NCI-H345 treated with DMSO at 0.1 percent for 48 hours (cell line): Measurements from ENCODE around the gene SLC39A11.

Source experiments
- DNase-seq: peaks from one replicate; lab custom pipeline; 2025; ENCODE audit not compliant: unreplicated experiment; lab: John Stamatoyannopoulos, UW

SLC39A11 gene

DNA sequence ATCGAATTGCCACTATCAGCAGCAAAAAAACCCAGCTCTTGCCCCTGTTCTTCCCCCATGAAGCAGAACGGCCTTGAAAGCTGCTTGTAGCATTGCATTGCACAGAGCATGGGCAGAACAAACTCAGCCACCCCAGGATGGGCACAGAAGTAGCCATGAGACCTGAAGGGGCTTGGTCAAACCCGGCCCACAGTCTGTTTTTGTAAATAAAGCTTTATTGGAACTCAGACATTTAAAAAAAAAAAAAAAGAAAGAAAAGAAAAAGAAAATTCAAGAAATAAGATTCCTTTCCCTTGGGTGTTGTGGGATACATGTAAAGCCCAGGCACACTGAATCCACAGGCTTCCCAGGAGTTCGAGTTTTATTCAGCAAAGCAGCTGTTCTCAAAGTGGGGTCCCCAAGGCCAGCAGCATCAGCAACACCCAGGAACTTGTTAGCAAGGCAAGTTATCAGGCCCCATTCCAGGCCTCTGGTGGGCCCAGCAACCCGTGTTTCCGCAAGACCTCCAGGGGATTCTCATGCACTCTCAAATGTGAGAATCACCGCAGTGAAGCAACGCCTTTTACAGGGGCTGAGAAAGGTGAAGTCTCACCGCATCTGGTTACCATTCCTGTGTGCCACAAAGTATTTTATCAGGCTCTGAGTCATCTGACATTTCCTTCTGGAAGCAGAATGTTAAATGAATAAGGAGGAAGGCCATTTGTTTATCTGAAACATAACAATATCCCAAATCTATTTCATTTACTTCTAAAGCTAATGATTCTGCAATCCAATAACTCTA, 108.2 kb downstream of the SLC39A11 start:
- no peak for DNase-seq

DNA sequence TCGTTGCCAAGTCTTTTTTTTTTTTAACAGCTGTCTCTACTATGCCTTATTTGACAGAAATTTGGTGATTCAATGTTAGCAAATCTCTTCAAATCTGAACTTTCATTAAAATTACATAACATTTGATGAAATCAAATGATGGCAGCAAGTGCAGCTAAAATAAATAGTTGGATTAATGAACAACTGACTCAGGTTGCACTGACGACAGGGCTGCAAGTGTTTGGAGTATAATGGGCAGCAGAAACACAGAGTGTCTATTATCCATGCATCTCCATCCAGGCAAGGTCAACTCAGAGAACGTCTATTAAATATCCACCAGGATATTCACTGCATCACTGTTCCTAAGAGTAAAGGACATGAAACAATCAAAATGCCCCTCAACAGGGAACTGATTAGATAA, 109.8 kb downstream of the SLC39A11 start:
- no peak for DNase-seq

DNA sequence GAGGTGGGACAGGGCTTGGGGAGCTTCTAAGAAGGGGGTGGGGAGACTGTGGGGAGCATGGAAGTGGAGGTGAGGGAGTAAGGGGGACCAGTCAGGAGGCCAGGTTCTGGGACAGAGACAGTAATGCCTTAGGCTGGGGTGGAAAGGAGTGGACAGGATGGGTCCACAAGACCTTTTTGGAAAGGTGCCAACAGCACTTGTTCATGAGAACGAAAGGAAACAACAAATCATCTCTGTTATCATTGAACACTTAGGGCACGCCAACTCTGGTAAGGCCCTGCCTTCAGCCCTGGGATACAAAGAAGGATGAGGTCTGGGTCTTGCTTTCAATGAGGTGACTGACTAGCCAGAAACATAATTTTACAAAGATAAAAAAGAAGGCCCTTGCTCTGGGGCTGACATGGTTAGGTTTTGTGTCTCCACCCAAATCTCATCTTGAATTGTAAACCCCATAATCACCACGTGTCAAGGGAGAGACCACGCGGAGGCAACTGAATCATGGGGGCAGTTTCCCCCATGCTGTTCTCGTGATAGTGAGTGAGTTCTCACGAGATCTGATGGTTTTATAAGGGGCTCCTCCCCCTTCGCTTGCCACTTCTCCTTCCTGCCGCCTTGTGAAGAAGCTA, 113.8 kb downstream of the SLC39A11 start:
- DNase-seq, result no peak

DNA sequence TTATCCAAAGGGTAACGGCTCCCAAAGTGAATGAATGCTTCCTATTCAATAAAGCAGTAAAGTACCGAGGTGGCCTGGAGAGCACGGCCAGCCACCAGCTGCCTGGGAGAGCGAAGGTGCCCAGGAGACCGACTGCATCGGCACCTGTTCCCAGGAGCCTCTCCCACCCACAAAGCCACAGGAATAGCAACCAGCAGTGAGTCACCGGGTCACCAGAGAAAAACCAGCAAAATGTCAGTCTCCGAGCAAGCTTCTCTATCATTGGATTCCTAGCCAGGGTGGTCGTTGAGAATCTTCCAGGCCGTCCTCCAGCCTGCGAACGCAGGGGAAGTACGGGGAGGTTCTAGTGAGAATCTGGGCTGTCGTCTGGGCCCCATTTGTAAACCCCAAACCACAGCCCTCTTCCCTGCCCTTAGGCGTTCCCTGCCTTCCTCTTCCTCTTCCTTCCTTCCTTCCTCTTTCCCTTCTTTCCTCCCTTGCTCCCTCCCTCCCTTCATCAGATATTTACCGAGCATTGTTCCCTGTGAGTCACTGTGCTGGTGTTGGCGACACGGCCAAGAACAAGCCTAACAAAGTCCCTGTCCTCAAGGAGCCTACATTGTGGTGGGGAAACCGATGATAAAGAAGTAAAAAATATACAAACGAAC, 114.6 kb downstream of the SLC39A11 start:
- no peak for DNase-seq

DNA sequence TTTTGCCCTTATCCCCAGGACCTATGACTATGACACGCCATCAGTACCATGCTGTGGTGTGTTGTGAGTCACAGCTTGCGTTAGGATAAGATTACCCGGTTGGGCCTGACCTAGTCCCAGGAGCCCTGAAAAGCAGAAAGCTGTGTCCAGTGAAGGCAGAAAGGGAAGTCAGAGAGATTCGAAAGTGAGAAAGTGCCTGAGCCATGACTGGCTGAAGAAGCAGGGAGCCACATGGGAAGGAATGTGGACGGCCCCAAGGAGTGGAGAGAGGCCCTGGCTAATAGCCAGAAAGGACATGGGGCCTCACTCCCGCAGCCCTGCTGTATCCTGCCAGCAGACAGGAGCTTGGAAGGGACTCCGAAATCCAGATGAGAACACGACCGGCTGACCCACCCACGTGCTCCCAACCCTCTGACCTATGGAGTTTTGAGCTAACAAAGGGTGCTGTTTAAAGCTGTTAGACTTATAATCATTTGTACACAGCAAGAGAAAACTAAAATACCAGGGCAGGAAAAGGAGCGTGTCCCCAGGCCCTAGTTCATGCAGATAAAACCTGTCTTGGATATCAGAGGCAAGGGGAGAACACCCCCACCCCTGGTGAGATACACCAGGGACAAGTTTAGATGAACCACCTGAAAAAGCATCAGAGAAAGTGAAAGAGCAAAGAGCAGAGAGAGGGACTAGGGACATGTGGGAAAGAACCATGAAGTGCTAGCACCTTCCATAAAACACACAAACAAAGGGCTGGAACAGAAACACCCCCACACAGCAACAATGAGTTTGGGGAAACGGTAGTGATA, 115.3 kb downstream of the SLC39A11 start:
- no peak for DNase-seq

DNA sequence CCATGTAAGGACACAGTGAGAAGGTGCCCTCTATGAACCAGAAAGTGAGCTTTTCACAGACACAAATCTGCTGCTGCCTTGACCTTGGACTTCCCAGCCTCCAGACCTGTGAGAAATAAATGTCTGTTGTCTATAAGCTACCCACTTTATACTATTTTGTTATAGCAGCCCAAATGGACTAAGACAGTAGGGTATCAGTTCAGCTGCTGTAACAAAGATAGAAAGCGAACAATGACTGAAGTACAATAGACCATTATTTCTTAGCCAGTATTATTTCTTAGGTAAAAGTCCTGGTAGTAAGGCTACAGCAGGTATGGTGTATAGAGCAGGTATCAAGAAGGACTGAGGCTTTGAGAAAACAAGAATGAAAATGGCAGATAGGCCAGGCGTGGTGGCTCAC, 117.0 kb downstream of the SLC39A11 start:
- DNase-seq, result no peak

DNA sequence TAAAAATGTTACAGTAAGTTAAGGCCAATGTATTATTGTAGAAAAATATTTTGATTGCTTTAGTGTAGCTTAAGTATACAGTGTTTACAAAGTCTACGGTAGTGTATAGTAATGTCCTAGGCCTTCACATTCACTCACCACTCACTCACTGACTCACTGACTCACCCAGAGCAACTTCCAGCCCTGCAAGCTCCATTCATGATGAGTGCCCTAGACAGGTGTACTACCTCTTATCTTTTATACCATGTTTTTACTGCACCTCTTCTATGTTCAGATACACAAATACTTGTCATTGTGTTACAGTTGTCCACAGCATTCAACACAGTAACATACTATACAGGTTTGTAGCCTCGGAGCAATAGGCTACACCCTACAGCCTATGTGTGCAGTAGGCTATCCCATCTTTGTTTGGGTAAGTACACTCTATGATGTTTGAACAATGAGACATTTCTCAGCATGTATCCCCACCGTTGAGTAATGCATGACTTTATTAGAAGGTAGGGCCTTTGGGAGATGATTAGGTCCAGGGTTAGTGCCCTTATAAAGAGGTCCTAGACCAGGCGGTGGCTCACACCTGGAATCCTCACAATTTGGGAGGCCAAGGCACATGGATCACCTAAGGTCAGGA, 117.8 kb downstream of the SLC39A11 start:
- peak; percentile 34 for DNase-seq

DNA sequence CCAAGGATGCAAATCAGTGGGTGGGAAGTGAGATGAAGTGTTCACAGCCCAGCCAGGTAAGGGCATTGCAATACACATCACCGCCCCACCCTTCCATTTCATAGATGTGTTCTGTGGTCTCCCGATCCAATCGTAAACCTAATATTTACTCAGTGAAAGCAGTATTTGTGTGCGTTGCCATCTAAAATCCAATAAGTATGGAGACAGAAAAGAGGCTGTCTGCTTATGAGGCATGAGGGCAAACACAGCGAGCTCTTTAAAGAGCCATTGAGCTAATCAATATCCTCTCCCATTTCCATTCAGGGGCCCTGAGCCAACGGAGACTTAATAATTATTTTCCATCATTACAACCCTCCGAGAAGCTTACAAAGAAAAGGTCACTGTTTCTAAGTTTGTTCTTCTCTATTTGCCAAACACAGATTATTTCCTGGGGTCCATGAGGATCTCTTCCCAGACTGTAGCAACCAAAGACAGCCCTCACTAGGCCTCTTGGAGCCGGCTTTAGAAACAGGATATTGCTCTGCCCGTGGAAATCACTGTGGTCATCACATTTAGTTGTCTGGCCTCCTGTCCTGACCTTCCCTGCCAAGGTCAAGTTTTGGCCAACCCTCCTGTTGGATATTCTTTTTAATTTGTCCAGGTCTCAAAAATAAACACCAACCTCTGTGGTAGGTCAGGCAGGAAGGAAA, 120.1 kb downstream of the SLC39A11 start:
- DNase-seq, result peak; percentile 12

DNA sequence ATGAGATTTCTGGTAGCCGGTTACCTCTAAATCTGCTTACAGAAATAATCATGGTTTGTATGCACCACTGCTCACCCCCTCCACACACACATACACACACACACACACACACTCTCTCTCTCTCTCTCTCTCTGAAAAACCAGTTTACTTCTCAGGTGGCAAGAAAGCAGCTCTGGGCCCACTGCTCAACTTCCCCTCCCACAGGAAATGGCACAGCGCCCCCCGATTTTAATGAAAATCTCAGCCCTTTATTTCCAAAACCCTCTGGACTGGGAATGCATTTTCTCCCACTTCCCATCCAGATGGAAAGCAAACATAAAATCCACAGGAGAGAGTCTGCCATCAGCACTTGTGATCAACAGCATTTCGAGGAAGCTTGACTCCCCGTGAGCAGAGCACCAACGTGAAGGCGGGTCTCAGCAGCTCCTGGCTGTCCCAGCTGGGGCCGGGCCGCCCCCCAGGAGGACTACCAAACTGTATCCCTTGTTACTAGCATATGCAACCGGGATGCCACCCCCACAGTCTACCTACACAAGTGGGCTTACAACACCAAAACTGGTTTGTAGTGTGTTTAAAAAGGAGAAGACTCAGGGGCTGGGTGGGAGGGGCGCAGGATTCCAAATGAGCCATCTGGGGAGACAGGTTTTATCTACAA, 121.1 kb downstream of the SLC39A11 start:
- no peak for DNase-seq

DNA sequence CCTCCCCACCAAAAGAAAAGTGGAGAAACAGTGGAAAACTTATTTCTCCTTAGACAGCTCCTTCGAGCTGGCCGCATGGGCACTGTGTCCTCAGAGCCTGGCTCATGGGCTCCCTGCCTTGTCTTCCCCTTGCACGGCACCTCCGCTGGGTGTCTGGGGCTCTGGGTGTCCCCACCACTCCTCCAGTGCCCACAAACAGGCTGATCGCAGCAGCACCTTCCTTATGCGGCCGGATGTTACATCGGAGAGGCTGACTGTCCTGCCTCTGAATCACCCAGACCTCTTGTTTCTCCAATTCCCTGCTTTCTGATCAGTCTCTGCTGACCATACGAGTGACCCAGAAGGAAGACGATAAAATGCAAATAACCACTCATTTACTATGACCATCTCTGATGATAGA, 121.7 kb downstream of the SLC39A11 start:
- DNase-seq, result no peak

DNA sequence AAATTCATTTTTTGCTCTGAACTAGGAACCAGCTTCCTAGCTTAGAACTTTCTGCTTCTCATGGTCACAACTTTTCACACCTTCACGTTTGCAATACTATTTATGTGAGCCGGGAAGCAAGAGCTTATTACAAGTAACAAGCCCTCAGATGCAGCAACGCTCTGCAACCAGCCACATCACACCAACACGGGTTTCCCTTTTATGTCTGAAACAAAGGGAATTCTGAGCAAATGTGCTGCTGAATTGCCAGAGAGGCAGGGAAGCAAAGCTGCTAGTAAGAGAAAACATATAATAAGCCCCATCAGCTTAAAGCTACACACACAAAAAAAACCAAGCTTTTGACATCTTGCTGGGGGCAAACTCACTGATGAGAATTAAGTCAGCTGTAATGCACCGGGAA, 122.2 kb downstream of the SLC39A11 start:
- no peak for DNase-seq

DNA sequence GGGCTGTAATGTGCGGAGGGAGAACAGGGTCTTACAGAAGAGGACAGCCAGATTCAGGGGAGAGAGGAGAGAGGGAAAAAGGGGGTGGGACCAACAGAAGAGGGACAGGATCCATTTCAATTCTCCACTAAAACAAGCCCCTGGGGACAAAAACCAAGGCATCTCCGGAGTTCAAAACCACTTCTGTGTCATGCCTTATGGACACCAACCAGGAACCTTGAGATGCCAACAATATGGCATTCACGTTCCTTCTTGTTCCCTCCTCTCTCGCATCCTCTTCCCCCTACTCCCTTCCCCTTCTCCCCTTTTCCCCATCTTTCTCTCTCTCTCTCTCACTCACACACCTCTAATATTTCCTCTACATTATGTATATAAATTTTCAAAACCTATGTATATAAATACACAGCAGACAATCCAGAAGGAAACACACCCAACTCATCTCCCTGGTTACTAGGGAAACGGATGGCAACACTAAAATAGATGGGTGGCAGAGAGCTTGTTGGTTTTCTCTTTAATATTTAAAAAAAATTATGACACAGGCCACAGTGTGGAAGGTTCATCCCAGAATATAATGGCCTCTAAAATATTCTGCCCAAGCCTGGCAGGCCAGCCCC, 123.1 kb downstream of the SLC39A11 start:
- no peak for DNase-seq

DNA sequence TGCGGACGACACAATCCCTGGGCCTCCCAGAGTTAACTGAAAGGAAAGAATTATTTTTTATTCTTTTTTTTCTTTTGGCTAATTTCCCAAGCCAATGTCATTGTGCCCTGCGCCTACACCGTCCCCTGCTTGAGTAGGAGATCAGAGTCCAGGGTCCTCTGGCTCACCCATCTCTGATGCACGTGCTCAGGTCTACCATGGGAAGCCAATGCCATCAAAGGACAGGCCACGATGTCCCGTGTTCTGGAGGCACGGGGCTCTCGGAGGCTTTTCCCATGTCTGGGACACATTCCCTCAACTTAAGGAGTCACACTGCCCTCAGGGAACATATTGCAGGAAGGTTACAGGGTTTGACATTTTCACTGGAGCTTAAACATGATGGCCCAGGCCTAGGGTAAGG, 123.7 kb downstream of the SLC39A11 start:
- DNase-seq, result no peak

DNA sequence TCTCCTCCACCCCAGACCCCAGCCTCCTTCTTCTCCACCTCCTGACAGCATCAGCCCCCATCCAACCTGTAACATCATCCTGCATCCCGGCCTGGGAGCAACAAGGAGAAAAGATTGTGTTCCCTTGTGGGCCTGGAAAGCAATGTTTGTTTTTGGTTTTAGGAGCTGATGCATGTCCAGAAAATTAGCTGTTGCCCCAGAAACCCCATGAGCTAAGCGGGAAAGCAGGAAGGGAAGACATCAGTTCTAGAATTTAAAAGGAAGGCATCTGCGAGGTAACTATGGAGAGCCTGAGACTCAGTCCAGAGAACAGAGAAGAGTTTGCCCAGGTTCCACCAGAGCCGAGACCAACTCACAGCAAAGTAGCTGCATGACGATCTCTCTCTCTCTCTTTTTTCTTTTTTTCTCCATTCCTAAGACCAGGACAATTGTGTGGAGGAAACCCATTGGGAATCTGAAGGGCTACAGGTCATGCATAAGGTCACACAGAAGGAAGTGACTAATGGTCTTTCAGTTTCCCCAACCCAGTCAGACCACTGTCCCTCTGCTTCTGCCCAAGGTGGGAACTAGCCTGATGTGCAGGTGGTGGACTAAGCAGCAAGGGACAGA, 124.4 kb downstream of the SLC39A11 start:
- DNase-seq, result no peak

DNA sequence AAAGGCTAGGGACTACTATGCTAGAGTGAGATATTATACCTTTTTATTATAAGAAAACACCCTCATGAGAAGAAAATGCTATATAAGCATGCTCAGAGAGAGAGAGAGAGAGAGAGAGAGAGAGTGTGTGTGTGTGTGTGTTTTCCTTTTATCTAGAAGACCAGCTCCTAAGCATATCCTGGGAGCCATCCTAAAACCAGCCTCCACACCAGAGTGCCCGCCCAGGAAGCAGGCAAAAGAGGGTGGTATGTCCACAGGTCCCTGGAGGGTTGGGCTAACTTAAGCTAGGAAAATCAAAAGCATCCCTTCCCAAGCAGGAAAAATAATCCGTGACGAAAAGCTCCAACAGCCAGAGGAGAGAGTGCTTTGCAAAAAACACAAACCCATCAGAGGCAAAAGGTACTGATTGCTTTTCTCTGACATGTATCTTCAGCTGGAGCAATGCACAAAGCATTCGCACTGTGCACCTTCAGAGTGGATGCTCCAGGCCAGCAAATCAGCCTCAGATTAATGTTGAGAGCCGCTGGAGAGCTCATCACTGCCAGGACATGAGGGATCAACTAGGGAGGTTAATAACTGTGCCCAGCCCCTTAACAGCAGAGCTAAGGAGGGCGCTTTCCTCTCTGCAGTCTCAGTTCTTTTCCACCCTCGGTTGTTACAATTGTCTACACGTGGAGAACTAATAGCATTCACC, 125.1 kb downstream of the SLC39A11 start:
- no peak for DNase-seq

DNA sequence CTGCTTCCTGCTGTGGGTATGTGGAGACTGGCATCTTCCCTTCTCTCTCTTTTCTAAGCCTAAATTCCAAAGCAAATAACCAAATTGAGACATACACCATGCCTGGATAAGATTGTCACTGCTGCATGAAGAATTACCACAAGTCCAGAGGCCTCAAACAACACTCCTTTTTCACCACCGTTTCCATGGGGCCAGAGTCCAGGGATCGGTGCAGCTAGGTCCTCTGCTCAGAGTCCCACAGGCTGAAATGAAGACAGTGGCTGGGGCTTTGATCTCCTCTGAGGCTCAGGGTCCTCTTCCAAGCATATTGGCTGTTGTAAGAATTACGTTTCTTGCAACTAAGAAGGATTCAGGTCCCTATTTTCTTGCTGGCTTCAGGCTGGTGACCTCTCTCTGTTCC, 130.4 kb downstream of the SLC39A11 start:
- DNase-seq, result no peak

DNA sequence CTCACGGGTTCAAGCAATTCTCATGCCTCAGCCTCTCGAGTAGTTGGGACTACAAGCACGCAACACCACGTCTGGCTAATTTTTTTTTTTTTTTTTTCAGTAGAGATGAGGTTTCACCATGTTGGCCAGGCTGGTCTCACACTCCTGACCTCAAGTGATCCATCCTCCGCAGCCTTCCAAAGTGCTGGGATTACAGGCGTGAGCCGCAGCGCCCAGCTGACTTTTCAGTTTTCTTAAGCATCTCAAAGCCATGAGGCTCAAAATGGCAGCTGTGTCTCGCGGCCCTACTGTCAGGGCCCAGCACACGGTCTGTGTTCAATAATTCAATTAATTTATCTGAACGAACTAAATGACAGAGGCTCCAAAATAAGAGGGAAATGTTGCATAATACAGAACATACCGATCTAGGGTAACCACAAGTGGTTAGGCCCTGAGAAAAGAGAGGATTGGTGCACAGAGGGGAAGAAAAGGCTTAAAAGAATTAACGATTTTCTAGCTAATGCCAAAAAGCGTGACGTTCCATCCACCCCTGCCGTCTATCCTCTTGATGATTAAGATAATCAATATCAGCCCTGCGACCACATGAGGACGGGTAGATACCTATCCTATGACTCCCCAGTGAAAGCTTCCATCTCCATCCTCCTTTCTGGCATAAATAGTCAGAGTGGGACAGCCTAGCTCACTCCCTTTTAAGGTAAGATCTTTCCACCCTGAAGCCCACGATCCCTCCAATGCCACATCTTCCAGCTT, 136.9 kb downstream of the SLC39A11 start:
- no peak for DNase-seq

DNA sequence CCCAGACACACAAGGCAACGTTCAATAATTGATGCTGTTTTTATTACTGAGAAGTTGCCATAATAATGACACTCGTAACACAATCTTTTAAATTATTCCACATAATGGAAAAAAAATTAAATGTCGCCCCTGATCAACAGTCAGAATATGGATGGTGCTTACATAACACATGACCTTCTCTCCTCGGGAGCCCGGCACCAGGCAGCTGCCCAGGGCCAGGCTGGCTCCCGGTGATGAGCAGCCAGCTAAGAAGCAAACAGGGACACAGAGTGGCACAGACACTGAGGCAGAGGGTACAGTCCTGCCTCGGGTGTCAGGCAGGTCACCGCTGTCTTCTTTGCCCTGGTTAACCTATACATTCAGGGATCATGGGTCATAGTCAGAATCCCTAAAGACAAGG, 137.9 kb downstream of the SLC39A11 start:
- no peak for DNase-seq
